Gastroesophageal sphincter (tissue), 3 donors: ENCODE results near the gene CDNF.

ENCODE experiments used
- EP300 ChIP-seq: sonication (generic); formaldehyde crosslinking; IDR thresholded peaks from one replicate; pipeline ENCODE4 v1.6.1; 2017; ENCODE audit warnings: antibody characterized with exemption, mild to moderate bottlenecking
- POLR2A ChIP-seq, 2 donors: fragments of 450-650 bp; IDR thresholded peaks; one replicate each; pipeline ENCODE4 v1.6.1; 2017; ENCODE audit warnings: antibody characterized with exemption in 2 of 2, mild to moderate bottlenecking in 2 of 2, moderate library complexity in 1 of 2
- POLR2AphosphoS5 ChIP-seq: sonication (generic); formaldehyde crosslinking; IDR thresholded peaks from one replicate; pipeline ENCODE4 v1.6.1; 2017; ENCODE audit warnings: antibody characterized with exemption
- TF ChIP-seq, protein P1 (sequence below), 4 experiments: fragments of 200-600 bp in 2 of 4; fragments of 450-650 bp in 2 of 4; sonication (generic) in 1 of 4; IDR thresholded peaks; one replicate each; pipeline ENCODE4 v1.5.1; 2017 to 2019; ENCODE audit warnings: antibody characterized with exemption in 4 of 4, mild to moderate bottlenecking in 2 of 4, moderate library complexity in 2 of 4

DNA sequence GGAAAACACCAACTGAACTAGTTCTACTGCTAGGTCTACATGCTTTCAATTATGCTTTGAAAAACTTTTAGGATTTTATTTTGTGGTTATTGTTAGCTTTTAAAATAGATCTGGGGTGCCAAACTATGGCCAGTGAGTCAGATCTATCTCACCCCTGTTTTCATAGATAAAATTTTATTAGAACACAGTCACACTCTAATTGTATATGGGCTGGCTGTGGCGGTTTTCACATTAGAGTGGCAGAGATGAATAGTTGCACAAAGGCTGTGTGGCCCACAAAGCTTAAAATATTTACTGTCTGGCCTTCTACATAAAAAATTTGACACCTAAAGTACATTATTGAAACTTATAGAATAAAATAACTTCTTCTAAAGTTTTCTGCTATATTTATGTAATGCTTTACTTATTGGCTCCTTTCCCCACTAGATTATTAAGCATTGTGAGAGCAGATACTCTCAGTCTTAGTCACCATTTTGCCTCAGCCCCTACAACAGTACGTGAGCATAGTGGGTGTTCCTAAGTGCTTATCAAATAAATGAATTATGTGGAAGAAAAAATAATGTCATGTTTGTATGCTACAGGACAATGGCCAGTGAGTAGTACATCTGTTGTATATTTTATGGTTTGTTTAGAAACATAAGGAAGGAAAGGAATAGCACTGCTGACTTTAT is 35.4 kb upstream of the CDNF start:
- no peak for TF ChIP-seq POLR2A (IDR thresholded peaks at IDR 0.05)
- no peak for TF ChIP-seq POLR2AphosphoS5
- TF ChIP-seq, protein P1, sequence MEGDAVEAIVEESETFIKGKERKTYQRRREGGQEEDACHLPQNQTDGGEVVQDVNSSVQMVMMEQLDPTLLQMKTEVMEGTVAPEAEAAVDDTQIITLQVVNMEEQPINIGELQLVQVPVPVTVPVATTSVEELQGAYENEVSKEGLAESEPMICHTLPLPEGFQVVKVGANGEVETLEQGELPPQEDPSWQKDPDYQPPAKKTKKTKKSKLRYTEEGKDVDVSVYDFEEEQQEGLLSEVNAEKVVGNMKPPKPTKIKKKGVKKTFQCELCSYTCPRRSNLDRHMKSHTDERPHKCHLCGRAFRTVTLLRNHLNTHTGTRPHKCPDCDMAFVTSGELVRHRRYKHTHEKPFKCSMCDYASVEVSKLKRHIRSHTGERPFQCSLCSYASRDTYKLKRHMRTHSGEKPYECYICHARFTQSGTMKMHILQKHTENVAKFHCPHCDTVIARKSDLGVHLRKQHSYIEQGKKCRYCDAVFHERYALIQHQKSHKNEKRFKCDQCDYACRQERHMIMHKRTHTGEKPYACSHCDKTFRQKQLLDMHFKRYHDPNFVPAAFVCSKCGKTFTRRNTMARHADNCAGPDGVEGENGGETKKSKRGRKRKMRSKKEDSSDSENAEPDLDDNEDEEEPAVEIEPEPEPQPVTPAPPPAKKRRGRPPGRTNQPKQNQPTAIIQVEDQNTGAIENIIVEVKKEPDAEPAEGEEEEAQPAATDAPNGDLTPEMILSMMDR (IDR thresholded peaks at IDR 0.05), result no peak
- TF ChIP-seq EP300, result no peak
